Adrenal gland (tissue), 12 donors: ENCODE data around the gene SLC6A4. TPM values are rescaled to one million over a fixed set of nuclear protein-coding genes. Genes with fewer than 3 reads are reported as not detected.

ENCODE experiments used
- DNase-seq, 7 donors: peaks; one replicate each; pipeline ENCODE4 v3.0.0-alpha.2; 2019 to 2020
- H3K27ac ChIP-seq, 5 donors: fragments of 200-600 bp; sonication (generic) in 4 of 5; 1 replicate in 3 of 5; 2 replicates in 2 of 5; pipeline versions ENCODE4 v1.5.1 to v1.8.0; 2016 to 2020; ENCODE audit warnings: mild to moderate bottlenecking in 1 of 5
- H3K27me3 ChIP-seq: fragments of 200-600 bp; 2 replicates; pipeline ENCODE4 v1.8.0; 2021
- H3K36me3 ChIP-seq, 2 donors: fragments of 200-600 bp; replicated peaks in 1 of 2; 1 replicate in 1 of 2; 2 replicates in 1 of 2; pipeline versions ENCODE4 v1.5.1 to v1.8.0; 2018 to 2022
- H3K4me1 ChIP-seq, 2 donors: fragments of 200-600 bp; replicated peaks in 1 of 2; 1 replicate in 1 of 2; 2 replicates in 1 of 2; pipeline versions ENCODE4 v1.5.1 to v1.8.0; 2018 to 2021
- H3K4me3 ChIP-seq, 4 donors: fragments of 200-600 bp; sonication (generic) in 3 of 4; one replicate each; pipeline ENCODE4 v1.5.1; 2016 to 2018
- H3K9me3 ChIP-seq, 3 donors: fragments of 200-600 bp; sonication (generic) in 1 of 3; replicated peaks in 1 of 3; 1 replicate in 2 of 3; 2 replicates in 1 of 3; pipeline versions ENCODE4 v1.5.1 to v1.8.0; 2016 to 2021
- CTCF ChIP-seq, 6 experiments: fragments of 450-650 bp in 4 of 6; fragments of 200-600 bp in 2 of 6; sonication (generic) in 1 of 6; IDR thresholded peaks; 1 replicate in 5 of 6; 2 replicates in 1 of 6; pipeline versions ENCODE4 v1.5.1 to v1.8.0; 2016 to 2021; ENCODE audit warnings: antibody characterized with exemption in 6 of 6, mild to moderate bottlenecking in 2 of 6, moderate library complexity in 1 of 6
- POLR2A ChIP-seq, 2 donors: fragments of 450-650 bp; IDR thresholded peaks; one replicate each; pipeline ENCODE4 v1.6.1; 2017; ENCODE audit warnings: antibody characterized with exemption in 2 of 2, mild to moderate bottlenecking in 2 of 2, moderate library complexity in 1 of 2
- WGBS, 4 donors: extraction: QIAGEN DNeasy Blood & Tissue Kit in 2 of 4; methylation state at CpG; one replicate each; pipeline versions ENCODE4 v1.1.5 to v1.1.7; 2013 to 2017; 5-methylcytosine and 5-hydroxymethylcytosine counted together
- intact Hi-C, 2 donors: fragments of 100-400 bp; cut with DNase I; formaldehyde crosslinking; loops; one replicate each; pipeline versions ENCODE4 v1.14.1 to v1.15.0; 2022 to 2023
- polyA plus RNA-seq, 3 donors: library from polyadenylated mRNA; stranded (reverse); fragments of 200-250 nt in 2 of 3; fragments of 350-450 nt in 1 of 3; fragmentation: Illumina TruSeq in 1 of 3; extraction: RNeasy Lipid Tissue Mini Kit (QIAGEN cat#74804) in 1 of 3; gene quantifications; one replicate each; pipeline ENCODE4 v1.2.3, GENCODE V29; 2013 to 2014
- total RNA-seq, 9 donors: library from RNA; depleted of rRNA in 4 of 9; stranded (reverse); fragments of >200 nt in 4 of 9; fragments of 120-200 nt in 1 of 9; fragmentation: NEBNext Ultra II Directional in 1 of 9; extraction: Animal tissue kit (Norgen Biotek cat#: 25700) in 1 of 9; gene quantifications; one replicate each; pipeline versions ENCODE4 v1.1.0 to v1.2.4, GENCODE V29; 2013 to 2023
- donor health status: healthy with polysubstance abuse.
- donor health status: Bipolar disorder and iron deficiency.
- donor health status: DM: yes; HTN: yes; CAD: no.
- donor health status: DM: no; HTN: no; CAD: no.
- donor health status: DM: no; HTN: no; CAD: no.
- donor health status: DM: yes; HTN: yes; CAD: no.

Gene SLC6A4
- total and polyA plus RNA-seq, 12 donors = 0.03 to 0.67 (median 0.17) TPM; not detected in 3

GRCh38 chr17:30225919-30226553 is 9.5 kb downstream of the SLC6A4 start:
- TF ChIP-seq POLR2A (IDR thresholded peaks at IDR 0.05) (no peak), CTCF (IDR thresholded peaks at IDR 0.05) (no peak)
- H3K36me3 ChIP-seq = no peaks in the 10 kb centered on the region
- H3K9me3 ChIP-seq = no peaks in the 10 kb centered on the region
- intact Hi-C loops = no loop called here
- WGBS, 4 donors = 82 to 88% (median 85%) methylated on average over 15 of the region's 15 CpGs
- no peak overlapping the region for H3K4me3 ChIP-seq
- no peaks in the 10 kb centered on the region for H3K4me1 ChIP-seq
- no peak for DNase-seq
- H3K27me3 ChIP-seq = no peaks in the 10 kb centered on the region
- H3K27ac ChIP-seq = no peak overlapping the region

GRCh38 chr17:30225112-30225511 is 10.4 kb downstream of the SLC6A4 start:
- Histone ChIP-seq H3K27me3 (no peaks in the 10 kb centered on the region), H3K4me1 (no peaks in the 10 kb centered on the region), H3K27ac (no peak overlapping the region), H3K9me3 (no peaks in the 10 kb centered on the region), H3K4me3 (no peak overlapping the region), H3K36me3 (no peaks in the 10 kb centered on the region)
- DNase-seq = no peak
- intact Hi-C loops = no loop called here
- 56 to 73% (median 68%) methylated on average over 3 of the region's 3 CpGs for WGBS, 4 donors
- TF ChIP-seq POLR2A (IDR thresholded peaks at IDR 0.05) = no peak
- no peak for TF ChIP-seq CTCF (IDR thresholded peaks at IDR 0.05)

GRCh38 chr17:30224419-30224960 is 11.0 kb downstream of the SLC6A4 start:
- 71 to 82% (median 74%) methylated on average over 8 of the region's 8 CpGs for WGBS, 4 donors
- no peak for TF ChIP-seq POLR2A (IDR thresholded peaks at IDR 0.05)
- TF ChIP-seq CTCF (IDR thresholded peaks at IDR 0.05) = no peak
- Histone ChIP-seq H3K4me1 (no peaks in the 10 kb centered on the region), H3K4me3 (no peak overlapping the region), H3K27me3 (no peaks in the 10 kb centered on the region), H3K36me3 (no peaks in the 10 kb centered on the region), H3K9me3 (no peaks in the 10 kb centered on the region), H3K27ac (no peak overlapping the region)
- DNase-seq = no peak
- intact Hi-C loops = no loop called here

- WGBS, 4 donors = 78 to 89% (median 87%) methylated on average over 5 to 13 of the region's 13 CpGs
- Histone ChIP-seq H3K4me1 (no peaks in the 10 kb centered on the region), H3K27ac (no peak overlapping the region), H3K36me3 (no peaks in the 10 kb centered on the region), H3K9me3 (no peaks in the 10 kb centered on the region), H3K4me3 (no peak overlapping the region), H3K27me3 (no peaks in the 10 kb centered on the region)
- TF ChIP-seq POLR2A (IDR thresholded peaks at IDR 0.05) (no peak), CTCF (IDR thresholded peaks at IDR 0.05) (no peak)
- no peak for DNase-seq
- intact Hi-C loops = no loop called here
Observed at GRCh38 chr17:30222721-30223175, 12.7 kb downstream of the SLC6A4 start.
